IPS-15b (cell line): Measurements from ENCODE around the gene ATXN10.

ENCODE experiments used
- H3K27me3 ChIP-seq: one replicate; pipeline ENCODE4 v1.6.1; 2013; ENCODE audit warnings: low read length; ENCODE audit not compliant: control insufficient read depth, insufficient read depth
- H3K36me3 ChIP-seq: one replicate; pipeline ENCODE4 v1.6.1; 2013; ENCODE audit warnings: low read length; ENCODE audit not compliant: control insufficient read depth, insufficient read depth
- H3K4me1 ChIP-seq: one replicate; pipeline ENCODE4 v1.6.1; 2013; ENCODE audit warnings: mild to moderate bottlenecking, low read length; ENCODE audit not compliant: control insufficient read depth, insufficient read depth
- H3K4me3 ChIP-seq: one replicate; pipeline ENCODE4 v1.5.1; 2013; ENCODE audit warnings: low read depth, low read length
- H3K9ac ChIP-seq: one replicate; pipeline ENCODE4 v1.6.1; 2013; ENCODE audit warnings: low read depth, mild to moderate bottlenecking, low read length
- H3K9me3 ChIP-seq: one replicate; pipeline ENCODE4 v1.6.1; 2013; ENCODE audit warnings: mild to moderate bottlenecking, low read length; ENCODE audit not compliant: control insufficient read depth, insufficient read depth

ATXN10 gene

GRCh38 chr22:45774001-45774670 is 102.5 kb downstream of the ATXN10 start:
- H3K4me3 ChIP-seq, result no peak overlapping the region
- no peak overlapping the region for H3K9ac ChIP-seq
- peaks cover 11% of the 10 kb centered on the region for H3K4me1 ChIP-seq

GRCh38 chr22:45775062-45775461 is 103.4 kb downstream of the ATXN10 start:
- no peaks in the 10 kb centered on the region for H3K36me3 ChIP-seq
- H3K9me3 ChIP-seq, result no peaks in the 10 kb centered on the region
- no peaks in the 10 kb centered on the region for H3K27me3 ChIP-seq
- H3K9ac ChIP-seq, result no peak overlapping the region
- H3K4me1 ChIP-seq, result peaks cover 7% of the 10 kb centered on the region
- no peak overlapping the region for H3K4me3 ChIP-seq

More at GRCh38 chr22:45774001-45774670, 102.5 kb downstream of the ATXN10 start:
- H3K36me3 ChIP-seq, result no peaks in the 10 kb centered on the region
- H3K9me3 ChIP-seq, result no peaks in the 10 kb centered on the region
- no peaks in the 10 kb centered on the region for H3K27me3 ChIP-seq

GRCh38 chr22:45775569-45776312 is 104.1 kb downstream of the ATXN10 start:
- Histone ChIP-seq H3K36me3 (no peaks in the 10 kb centered on the region), H3K9me3 (no peaks in the 10 kb centered on the region), H3K4me1 (peaks cover 7% of the 10 kb centered on the region), H3K9ac (no peak overlapping the region), H3K27me3 (no peaks in the 10 kb centered on the region), H3K4me3 (no peak overlapping the region)

GRCh38 chr22:45776313-45776585 is 104.6 kb downstream of the ATXN10 start:
- Histone ChIP-seq H3K36me3 (no peaks in the 10 kb centered on the region), H3K9me3 (no peaks in the 10 kb centered on the region), H3K4me1 (peaks cover 7% of the 10 kb centered on the region), H3K4me3 (no peak overlapping the region), H3K9ac (no peak overlapping the region), H3K27me3 (no peaks in the 10 kb centered on the region)

GRCh38 chr22:45777046-45777851 is 105.6 kb downstream of the ATXN10 start:
- H3K36me3 ChIP-seq, result no peaks in the 10 kb centered on the region
- H3K27me3 ChIP-seq, result no peaks in the 10 kb centered on the region
- H3K9ac ChIP-seq, result no peak overlapping the region
- no peak overlapping the region for H3K4me3 ChIP-seq
- peaks cover 4% of the 10 kb centered on the region for H3K4me1 ChIP-seq
- H3K9me3 ChIP-seq, result no peaks in the 10 kb centered on the region

GRCh38 chr22:45777852-45778375 is 106.3 kb downstream of the ATXN10 start:
- Histone ChIP-seq H3K9me3 (no peaks in the 10 kb centered on the region), H3K36me3 (no peaks in the 10 kb centered on the region), H3K9ac (no peak overlapping the region), H3K4me3 (no peak overlapping the region), H3K27me3 (no peaks in the 10 kb centered on the region), H3K4me1 (no peaks in the 10 kb centered on the region)

GRCh38 chr22:45781459-45781858 is 109.8 kb downstream of the ATXN10 start:
- Histone ChIP-seq H3K4me3 (no peak overlapping the region), H3K9ac (no peak overlapping the region), H3K4me1 (no peaks in the 10 kb centered on the region), H3K36me3 (no peaks in the 10 kb centered on the region), H3K9me3 (no peaks in the 10 kb centered on the region), H3K27me3 (no peaks in the 10 kb centered on the region)

GRCh38 chr22:45781966-45782365 is 110.3 kb downstream of the ATXN10 start:
- H3K4me3 ChIP-seq, result no peak overlapping the region
- H3K9me3 ChIP-seq, result no peaks in the 10 kb centered on the region
- H3K36me3 ChIP-seq, result no peaks in the 10 kb centered on the region
- no peaks in the 10 kb centered on the region for H3K4me1 ChIP-seq
- H3K27me3 ChIP-seq, result no peaks in the 10 kb centered on the region
- H3K9ac ChIP-seq, result no peak overlapping the region

GRCh38 chr22:45783021-45783420 is 111.4 kb downstream of the ATXN10 start:
- Histone ChIP-seq H3K4me3 (no peak overlapping the region), H3K36me3 (no peaks in the 10 kb centered on the region), H3K9me3 (no peaks in the 10 kb centered on the region), H3K27me3 (no peaks in the 10 kb centered on the region), H3K4me1 (peaks cover 2% of the 10 kb centered on the region), H3K9ac (no peak overlapping the region)

GRCh38 chr22:45783690-45784089 is 112.1 kb downstream of the ATXN10 start:
- no peaks in the 10 kb centered on the region for H3K27me3 ChIP-seq
- peaks cover 2% of the 10 kb centered on the region for H3K4me1 ChIP-seq
- no peaks in the 10 kb centered on the region for H3K9me3 ChIP-seq
- no peaks in the 10 kb centered on the region for H3K36me3 ChIP-seq
- H3K4me3 ChIP-seq, result no peak overlapping the region
- no peak overlapping the region for H3K9ac ChIP-seq

GRCh38 chr22:45784357-45785277 is 113.0 kb downstream of the ATXN10 start:
- no peak overlapping the region for H3K9ac ChIP-seq
- H3K4me1 ChIP-seq, result peaks cover 2% of the 10 kb centered on the region
- H3K9me3 ChIP-seq, result no peaks in the 10 kb centered on the region
- H3K4me3 ChIP-seq, result no peak overlapping the region
- no peaks in the 10 kb centered on the region for H3K27me3 ChIP-seq
- no peaks in the 10 kb centered on the region for H3K36me3 ChIP-seq
